ENCODE results near the gene SPCS2. TPM values are rescaled to one million over a fixed set of nuclear protein-coding genes. Genes with fewer than 3 reads are reported as not detected.

Gene SPCS2
- total and polyA plus RNA-seq, 2 of the 8 experiments (the other 6 are each of a cell fraction or from before 2014, with no cell fraction given) = 92.7 to 161 TPM

- Histone ChIP-seq H4K91ac (replicated peaks; ENCODE audit: insufficient read length, low read length) (no peak overlapping the region), H2BK5ac (ENCODE audit: low read depth, low read length) (no peak overlapping the region), H2BK15ac (ENCODE audit: low read length) (no peak overlapping the region), H3K14ac (ENCODE audit: insufficient read length) (no peak overlapping the region), H3K4ac (replicated peaks; ENCODE audit: insufficient read length, low read depth, low read length) (no peak overlapping the region), H2BK20ac (ENCODE audit: low read length) (no peak overlapping the region), H3K4me1 (replicated peaks in 1 of 4; ENCODE audit: control insufficient read depth in 3 of 4, insufficient read depth in 4 of 4, low read length in 3 of 4) (no peaks in the 10 kb centered on the region; a peak in 1 of 7 replicates), H2BK120ac (replicated peaks; ENCODE audit: low read depth, low read length) (no peak overlapping the region), H2AFZ (ENCODE audit: low read length) (no peak overlapping the region), H4K8ac (ENCODE audit: extremely low read depth, insufficient read depth, low read length) (no peak overlapping the region), H3K79me1 (ENCODE audit: low read depth, low read length) (peaks cover 5% of the 10 kb centered on the region), H3K4me3 (ENCODE audit: extremely low read depth in 1 of 4, insufficient read depth in 2 of 4, low read depth in 3 of 4, low read length in 4 of 4) (peak overlapping the region; percentile 91 to 99 (median 95); a peak in 7 of 8 replicates), H3K27ac (ENCODE audit: low read depth, low read length) (no peak overlapping the region), H4K5ac (ENCODE audit: insufficient read length, low read depth, low read length) (no peak overlapping the region), H3K18ac (ENCODE audit: extremely low read depth, low read length) (no peak overlapping the region), H3K23me2 (ENCODE audit: low read depth, low read length) (peaks cover 5% of the 10 kb centered on the region), H3K4me2 (ENCODE audit: insufficient read depth in 1 of 2, low read depth in 2 of 2, low read length in 2 of 2) (peak overlapping the region; percentile 80 to 99; a peak in 3 of 4 replicates), H3K79me2 (ENCODE audit: control insufficient read depth in 1 of 2, insufficient read depth in 2 of 2, low read length in 2 of 2) (peaks cover 3 to 62% of the 10 kb centered on the region in 2 experiments), H2AK5ac (ENCODE audit: low read depth, low read length) (no peak overlapping the region), H3K9ac (replicated peaks in 1 of 4; ENCODE audit: extremely low read depth in 1 of 4, low read depth in 3 of 4, low read length in 3 of 4) (peak overlapping the region in 2 of 4 experiments; percentile 92 to 94; a peak in 3 of 7 replicates), H3K36me3 (ENCODE audit: control insufficient read depth in 2 of 4, insufficient read depth in 4 of 4, low read length in 3 of 4) (peaks cover 0 to 4% (median 0%) of the 10 kb centered on the region in 4 experiments; a peak in 2 of 8 replicates), H2BK12ac (ENCODE audit: low read depth, low read length) (no peak overlapping the region), H4K20me1 (replicated peaks in 1 of 2; ENCODE audit: control insufficient read depth in 1 of 2, insufficient read depth in 2 of 2, low read length in 2 of 2) (peaks cover 2 to 3% of the 10 kb centered on the region in 2 experiments), H3K9me3 (ENCODE audit: insufficient read depth in 2 of 2, low read depth in 1 of 2, low read length in 1 of 2) (no peaks in the 10 kb centered on the region), H3K27me3 (replicated peaks in 1 of 4; ENCODE audit: control insufficient read depth in 3 of 4, extremely low read depth in 1 of 4, insufficient read depth in 3 of 4, low read length in 3 of 4) (no peaks in the 10 kb centered on the region), H3K56ac (replicated peaks; ENCODE audit: insufficient read length, low read depth, low read length) (no peak overlapping the region), H3K23ac (ENCODE audit: insufficient read length) (no peak overlapping the region)
- CTCF ChIA-PET (ENCODE audit: partially characterized antibody) = interaction anchor here (1.2 kb wide), 1 partner anchor 21 kb away, joined by 6 read pairs; no protein-coding TSS in a partner anchor
- DNase-seq (ENCODE audit: low read depth in 1 of 2, low spot score in 2 of 2) (no peak), FAIRE-seq (no peak)
- POLR2A ChIA-PET (ENCODE audit: partially characterized antibody) = interaction anchor here (1.0 to 2.5 kb wide), 3 partner anchors 9 to 38 kb away, joined by 4 to 8 read pairs (median 4); partner anchors contain the start of gene NEU3
- 83% methylated on average over 2 of the region's 2 CpGs; no CpG with 5 or more reads in 1 of the 2 experiments for WGBS, 2 experiments (ENCODE audit: extremely low coverage in 1 of 2, insufficient coverage in 1 of 2, insufficient read length in 1 of 2, insufficient replicate concordance in 2 of 2, low coverage in 1 of 2, low lambda C conversion rate in 2 of 2, missing lambda C conversion rate in 1 of 2)
- no peak for TF ChIP-seq MAX (IDR thresholded peaks at IDR 0.05)
- TF ChIP-seq TAF1 (IDR thresholded peaks at IDR 0.05; ENCODE audit: low read depth, low read length) = no peak
- no peak for TF ChIP-seq YY1 (IDR thresholded peaks at IDR 0.05; ENCODE audit: low read depth, low read length)
- no peak for TF ChIP-seq SUZ12 (IDR thresholded peaks at IDR 0.05; ENCODE audit: low read length)
- TF ChIP-seq BCL11A (IDR thresholded peaks at IDR 0.05; ENCODE audit: low read depth in 2 of 2, low read length in 2 of 2) = no peak
Observed at GRCh38 chr11:74950374-74950969, 1.4 kb downstream of the SPCS2 start.

All from H1 (cell line).